GM13976 (cell line): Measurements from ENCODE around the gene MLLT3.

ENCODE experiments used
- DNase-seq: peaks from one replicate; pipeline ENCODE4 v3.0.0; 2012; ENCODE audit warnings: low spot score
- CTCF ChIP-seq: IDR thresholded peaks from 2 replicates; pipeline ENCODE4 v1.5.1; 2012; ENCODE audit warnings: borderline replicate concordance, mild to moderate bottlenecking; ENCODE audit not compliant: insufficient read depth; ENCODE audit errors: extremely low read depth, missing control alignments, control extremely low read depth
- in situ Hi-C: fragments of 300-500 bp; cut with MboI; formaldehyde crosslinking; loops from one replicate; pipeline ENCODE4 v1.12.0; 2022; ENCODE audit warnings: low sequenced_read_pairs, mixed read lengths, inconsistent platforms; ENCODE audit not compliant: unreplicated experiment

Gene MLLT3

GRCh38 chr9:20361656-20362570 lies 260.4 kb downstream of the MLLT3 start:
- TF ChIP-seq CTCF: no peak
- in situ Hi-C loops: loop anchor here (25.0 kb wide), 1 partner anchor 750 kb away; no protein-coding TSS in a partner anchor
- no peak for DNase-seq

GRCh38 chr9:20361229-20361628 lies 261.1 kb downstream of the MLLT3 start:
- no peak for TF ChIP-seq CTCF
- no peak for DNase-seq
- in situ Hi-C loops: loop anchor here (25.0 kb wide), 1 partner anchor 751 kb away; no protein-coding TSS in a partner anchor

GRCh38 chr9:20358207-20358606 lies 264.1 kb downstream of the MLLT3 start:
- DNase-seq: no peak
- in situ Hi-C loops: loop anchor here (10.0 to 25.0 kb wide), 3 partner anchors 423 to 754 kb away; no protein-coding TSS in a partner anchor

GRCh38 chr9:20357037-20357432 lies 265.3 kb downstream of the MLLT3 start:
- DNase-seq: no peak
- in situ Hi-C loops: loop anchor here (10.0 to 25.0 kb wide), 3 partner anchors 422 to 755 kb away; no protein-coding TSS in a partner anchor
- no peak for TF ChIP-seq CTCF

More at GRCh38 chr9:20358207-20358606, 264.1 kb downstream of the MLLT3 start:
- TF ChIP-seq CTCF: no peak

GRCh38 chr9:20356403-20357036 lies 265.8 kb downstream of the MLLT3 start:
- DNase-seq: peak; percentile 58
- in situ Hi-C loops: loop anchor here (10.0 to 25.0 kb wide), 3 partner anchors 422 to 756 kb away; no protein-coding TSS in a partner anchor
- TF ChIP-seq CTCF: peak; percentile 63

- TF ChIP-seq CTCF: no peak
- in situ Hi-C loops: loop anchor here (10.0 to 25.0 kb wide), 3 partner anchors 420 to 757 kb away; no protein-coding TSS in a partner anchor
- peak; percentile 39 for DNase-seq
Measured at GRCh38 chr9:20355022-20355421, 267.3 kb downstream of the MLLT3 start.
